ENCODE results near the gene FAS. TPM values are rescaled to one million over a fixed set of nuclear protein-coding genes. Genes with fewer than 3 reads are reported as not detected.

Gene FAS
- total RNA-seq, 5 donors from 2014 or later (not counting 1 experiment from before 2014, with no cell fraction given) = 18.4 to 32.6 (median 28.0) TPM

DNA sequence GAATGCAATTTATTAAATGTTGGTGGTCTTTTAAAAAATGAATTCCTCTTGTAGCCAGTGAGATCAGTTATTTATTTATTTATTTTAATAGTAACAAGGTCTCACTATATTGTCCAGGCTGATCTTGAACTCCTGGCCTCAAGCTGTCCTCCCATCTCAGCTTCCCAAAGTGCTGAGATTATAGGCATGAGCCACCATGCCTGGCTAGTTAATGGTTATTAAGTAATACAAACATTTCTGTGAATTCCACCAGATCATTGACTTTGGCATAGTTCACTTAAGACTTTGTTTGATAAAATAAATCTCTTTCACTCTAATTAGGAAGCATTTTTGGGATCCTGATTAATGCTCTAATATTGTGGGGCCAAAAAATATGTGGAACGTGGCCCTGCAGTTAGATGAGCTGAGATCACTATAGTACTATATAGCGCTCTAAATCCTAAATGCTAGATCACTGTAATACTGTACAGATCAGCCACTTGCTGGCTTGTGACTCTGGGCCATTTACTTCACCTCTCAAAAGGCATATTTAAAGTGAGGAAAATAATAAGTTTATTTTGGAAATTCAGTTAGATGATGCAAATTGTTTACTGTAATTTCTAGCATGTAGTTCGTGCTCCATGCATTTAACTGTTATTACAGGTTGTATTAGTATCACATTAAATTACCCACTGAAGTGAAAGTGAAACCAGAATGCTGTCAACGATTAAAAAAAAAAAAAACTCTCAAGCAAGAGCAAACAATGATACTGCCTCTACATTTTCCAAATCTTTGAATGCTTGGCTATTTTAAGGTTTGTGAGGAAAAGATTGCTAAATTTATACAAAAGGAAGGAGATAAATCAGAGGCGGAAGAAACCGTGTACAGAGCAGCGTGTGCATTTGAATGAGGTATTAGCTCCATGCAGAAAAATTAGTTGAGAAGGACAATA, 15.9 kb upstream of the FAS start:
- peak in 1 of 35 experiments; percentile 57 for DNase-seq
- ATAC-seq (replicated peaks in 1 of 4) = peak; percentile 49 to 75 (median 60)

DNA sequence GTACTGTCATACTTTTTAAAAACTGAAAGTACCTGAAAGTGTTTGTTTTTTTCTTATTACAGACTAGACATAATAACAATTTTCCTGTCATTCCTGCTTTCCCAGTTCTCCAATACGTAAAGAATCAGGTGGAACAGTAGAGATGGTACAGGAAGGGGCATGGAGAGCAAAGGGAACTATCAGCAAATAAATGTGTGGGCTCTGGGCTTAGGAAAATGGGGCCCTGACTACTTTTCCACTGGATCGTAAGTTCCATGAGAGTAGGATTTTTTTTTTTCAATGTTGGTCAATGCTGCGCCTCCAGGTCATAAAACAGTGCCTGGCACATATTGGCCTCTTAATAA, 15.2 kb upstream of the FAS start:
- Mint-ChIP-seq H3K4me1 (peaks cover 18 to 20% (median 19%) of the 10 kb centered on the region in 3 donors), H3K4me3 (peak overlapping the region; percentile 76 to 95 (median 93)), H3K27ac (peak overlapping the region; percentile 97 to 98), H3K9me3 (no peaks in the 10 kb centered on the region), H3K27me3 (no peaks in the 10 kb centered on the region), H3K36me3 (no peaks in the 10 kb centered on the region)
- WGBS (ENCODE audit: insufficient coverage) = no CpG with 5 or more reads among the region's 3 CpGs
- POLR2A ChIA-PET = interaction anchor here (0.6 to 1.0 kb wide), 5 partner anchors 8 to 281 kb away, joined by 3 to 5 read pairs (median 4); no protein-coding TSS in a partner anchor
- H3K27ac ChIP-seq (ENCODE audit: low read length) = peak overlapping the region; percentile 72
- ATAC-seq (replicated peaks in 1 of 4) (peak in 2 of 4 experiments; percentile 32 to 39), DNase-seq (peak in 1 of 35 experiments; percentile 18)
- peak overlapping the region; percentile 50 to 67 for H3K4me3 ChIP-seq (ENCODE audit: control insufficient read depth in 1 of 2, extremely low read depth in 1 of 2, low read length in 1 of 2)
- no peaks in the 10 kb centered on the region for H3K27me3 ChIP-seq (replicated peaks in 1 of 2; ENCODE audit: control insufficient read depth in 2 of 2, extremely low read depth in 1 of 2, insufficient read depth in 2 of 2, low read length in 1 of 2)
- H3K9me3 ChIP-seq = no peaks in the 10 kb centered on the region
- CTCF ChIA-PET = interaction anchor here (0.6 to 2.2 kb wide), 6 partner anchors 11 to 41 kb away, joined by 3 to 9 read pairs (median 4); partner anchors contain the start of gene FAS (in 1 of the 2)
- H3K4me1 ChIP-seq (ENCODE audit: control insufficient read depth in 1 of 2, extremely low read depth in 1 of 2, insufficient read depth in 2 of 2, low read length in 2 of 2) = peaks cover 8 to 10% of the 10 kb centered on the region in 2 experiments
- no peaks in the 10 kb centered on the region for H3K36me3 ChIP-seq (ENCODE audit: control insufficient read depth in 2 of 2, extremely low read depth in 1 of 2, insufficient read depth in 1 of 2, low read length in 1 of 2)

More for the DNA sequence above, 15.9 kb upstream of the FAS start:
- H3K4me3 Mint-ChIP-seq = peak overlapping the region; percentile 76 to 95 (median 93)
- ChIA-PET CTCF (interaction anchor here in 1 of 2 donors (1.1 to 2.2 kb wide), 4 partner anchors 12 to 40 kb away, joined by 3 to 9 read pairs (median 4); partner anchors contain the start of gene FAS), POLR2A (interaction anchor here (0.7 to 1.0 kb wide), 3 partner anchors 9 to 281 kb away, joined by 3 to 5 read pairs (median 4); no protein-coding TSS in a partner anchor)
- Histone ChIP-seq H3K9me3 (no peaks in the 10 kb centered on the region), H3K27me3 (replicated peaks in 1 of 2; ENCODE audit: control insufficient read depth in 2 of 2, extremely low read depth in 1 of 2, insufficient read depth in 2 of 2, low read length in 1 of 2) (no peaks in the 10 kb centered on the region), H3K27ac (ENCODE audit: low read length) (peak overlapping the region; percentile 72), H3K36me3 (ENCODE audit: control insufficient read depth in 2 of 2, extremely low read depth in 1 of 2, insufficient read depth in 1 of 2, low read length in 1 of 2) (no peaks in the 10 kb centered on the region), H3K4me1 (ENCODE audit: control insufficient read depth in 1 of 2, extremely low read depth in 1 of 2, insufficient read depth in 2 of 2, low read length in 2 of 2) (peaks cover 8 to 10% of the 10 kb centered on the region in 2 experiments), H3K4me3 (ENCODE audit: control insufficient read depth in 1 of 2, extremely low read depth in 1 of 2, low read length in 1 of 2) (peak overlapping the region; percentile 50 to 67)
- no peaks in the 10 kb centered on the region for H3K27me3 Mint-ChIP-seq
- 0% methylated on average over 1 of the region's 7 CpGs for WGBS (ENCODE audit: insufficient coverage)
- no peaks in the 10 kb centered on the region for H3K36me3 Mint-ChIP-seq
- peaks cover 18 to 20% (median 19%) of the 10 kb centered on the region in 3 donors for H3K4me1 Mint-ChIP-seq
- H3K27ac Mint-ChIP-seq = peak overlapping the region; percentile 97 to 98
- H3K9me3 Mint-ChIP-seq = no peaks in the 10 kb centered on the region

DNA sequence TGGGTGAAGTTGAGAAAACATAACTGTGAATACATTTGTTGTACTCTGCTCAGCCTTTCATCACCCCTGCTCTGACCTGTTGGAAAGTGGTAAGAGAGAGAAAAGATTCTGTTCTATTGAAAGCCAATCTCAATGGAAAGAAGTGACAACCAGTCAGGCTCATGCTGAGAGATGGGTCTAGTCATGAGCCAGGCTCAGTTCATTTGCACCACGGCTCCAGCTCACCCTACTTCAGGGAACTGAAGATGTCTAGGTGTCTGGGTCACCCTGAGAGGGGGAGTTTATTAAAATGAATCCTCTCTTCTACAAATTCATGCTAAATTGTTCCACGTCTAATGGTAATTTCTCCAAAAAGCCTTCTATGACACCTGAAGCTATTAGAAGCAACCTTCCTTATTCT, 12.1 kb upstream of the FAS start:
- WGBS (ENCODE audit: insufficient coverage) = no CpG with 5 or more reads among the region's 2 CpGs
- peaks cover 8 to 10% of the 10 kb centered on the region in 2 experiments for H3K4me1 ChIP-seq (ENCODE audit: control insufficient read depth in 1 of 2, extremely low read depth in 1 of 2, insufficient read depth in 2 of 2, low read length in 2 of 2)
- POLR2A ChIA-PET = no interaction called here
- ATAC-seq (replicated peaks in 1 of 4) (no peak), DNase-seq (no peak)
- no peaks in the 10 kb centered on the region for H3K36me3 Mint-ChIP-seq
- H3K4me3 Mint-ChIP-seq = no peak overlapping the region
- no peak overlapping the region for H3K4me3 ChIP-seq (ENCODE audit: control insufficient read depth in 1 of 2, extremely low read depth in 1 of 2, low read length in 1 of 2)
- H3K9me3 Mint-ChIP-seq = no peaks in the 10 kb centered on the region
- H3K27ac Mint-ChIP-seq = no peak overlapping the region
- H3K9me3 ChIP-seq = no peaks in the 10 kb centered on the region
- H3K27me3 ChIP-seq (replicated peaks in 1 of 2; ENCODE audit: control insufficient read depth in 2 of 2, extremely low read depth in 1 of 2, insufficient read depth in 2 of 2, low read length in 1 of 2) = no peaks in the 10 kb centered on the region
- no peak overlapping the region for H3K27ac ChIP-seq (ENCODE audit: low read length)
- no peaks in the 10 kb centered on the region for H3K27me3 Mint-ChIP-seq
- CTCF ChIA-PET = interaction anchor here (0.5 to 1.2 kb wide), 3 partner anchors 9 to 504 kb away, joined by 3 to 4 read pairs (median 3); partner anchors contain the start of gene FAS (in 1 of the 2)
- H3K4me1 Mint-ChIP-seq = peaks cover 23 to 24% (median 24%) of the 10 kb centered on the region in 3 donors
- no peaks in the 10 kb centered on the region for H3K36me3 ChIP-seq (ENCODE audit: control insufficient read depth in 2 of 2, extremely low read depth in 1 of 2, insufficient read depth in 1 of 2, low read length in 1 of 2)

DNA sequence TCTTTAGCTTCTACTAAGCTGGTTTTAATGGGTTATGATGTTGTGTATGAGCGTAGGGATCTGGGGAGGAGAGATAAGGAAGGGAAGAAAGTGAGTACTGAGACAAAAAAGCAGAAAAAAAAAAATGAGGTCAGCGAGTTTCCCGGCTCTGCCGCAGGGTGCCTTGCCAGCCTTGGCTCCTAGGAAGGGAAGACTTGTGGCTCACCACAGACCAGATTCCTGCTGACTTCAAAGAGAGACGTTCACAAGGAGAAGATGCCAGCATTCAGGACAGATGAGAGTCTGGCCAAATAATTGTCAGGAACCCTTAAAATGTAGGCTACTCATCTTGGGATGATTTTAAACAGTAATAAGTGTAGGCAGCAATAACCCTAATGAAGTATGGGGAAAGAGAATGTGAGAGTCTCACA, 11.4 kb upstream of the FAS start:
- 19% methylated on average over 3 of the region's 5 CpGs for WGBS (ENCODE audit: insufficient coverage)
- DNase-seq = no peak
- Histone ChIP-seq H3K4me1 (ENCODE audit: control insufficient read depth in 1 of 2, extremely low read depth in 1 of 2, insufficient read depth in 2 of 2, low read length in 2 of 2) (peaks cover 8 to 10% of the 10 kb centered on the region in 2 experiments), H3K9me3 (no peaks in the 10 kb centered on the region), H3K36me3 (ENCODE audit: control insufficient read depth in 2 of 2, extremely low read depth in 1 of 2, insufficient read depth in 1 of 2, low read length in 1 of 2) (no peaks in the 10 kb centered on the region), H3K27ac (ENCODE audit: low read length) (no peak overlapping the region), H3K27me3 (replicated peaks in 1 of 2; ENCODE audit: control insufficient read depth in 2 of 2, extremely low read depth in 1 of 2, insufficient read depth in 2 of 2, low read length in 1 of 2) (no peaks in the 10 kb centered on the region), H3K4me3 (ENCODE audit: control insufficient read depth in 1 of 2, extremely low read depth in 1 of 2, low read length in 1 of 2) (no peak overlapping the region)
- POLR2A ChIA-PET = no interaction called here
- Mint-ChIP-seq H3K36me3 (no peaks in the 10 kb centered on the region), H3K4me3 (no peak overlapping the region), H3K27me3 (no peaks in the 10 kb centered on the region), H3K9me3 (no peaks in the 10 kb centered on the region), H3K4me1 (peaks cover 22 to 29% (median 26%) of the 10 kb centered on the region in 3 donors), H3K27ac (peak overlapping the region in 1 of 2 donors; percentile 58)
- no peak for ATAC-seq (replicated peaks in 1 of 4)
- CTCF ChIA-PET = interaction anchor here in 1 of 2 donors (0.6 kb wide), 2 partner anchors 29 to 84 kb away, joined by 3 read pairs; no protein-coding TSS in a partner anchor

DNA sequence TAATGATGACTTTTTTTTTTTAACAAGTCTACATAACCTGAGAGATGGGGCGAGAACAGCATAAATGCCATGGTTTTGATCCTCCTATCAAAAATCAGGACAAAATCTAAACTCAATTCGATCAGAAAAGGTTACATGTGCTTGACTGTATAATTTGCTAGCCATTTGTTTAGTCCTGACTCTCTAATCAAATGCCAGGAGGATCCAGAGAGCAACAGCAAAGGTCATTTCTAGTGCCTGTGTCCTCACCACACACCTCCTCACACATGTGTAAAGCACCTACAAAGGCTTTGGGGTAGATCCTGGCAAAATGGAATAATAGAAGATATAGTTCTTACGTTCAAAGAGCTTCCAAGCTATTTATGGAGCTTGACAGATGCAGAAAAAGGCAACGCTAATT, 11.0 kb upstream of the FAS start:
- Histone ChIP-seq H3K9me3 (no peaks in the 10 kb centered on the region), H3K4me1 (ENCODE audit: control insufficient read depth in 1 of 2, extremely low read depth in 1 of 2, insufficient read depth in 2 of 2, low read length in 2 of 2) (peaks cover 7 to 8% of the 10 kb centered on the region in 2 experiments), H3K4me3 (ENCODE audit: control insufficient read depth in 1 of 2, extremely low read depth in 1 of 2, low read length in 1 of 2) (no peak overlapping the region), H3K36me3 (ENCODE audit: control insufficient read depth in 2 of 2, extremely low read depth in 1 of 2, insufficient read depth in 1 of 2, low read length in 1 of 2) (no peaks in the 10 kb centered on the region), H3K27me3 (replicated peaks in 1 of 2; ENCODE audit: control insufficient read depth in 2 of 2, extremely low read depth in 1 of 2, insufficient read depth in 2 of 2, low read length in 1 of 2) (no peaks in the 10 kb centered on the region), H3K27ac (ENCODE audit: low read length) (no peak overlapping the region)
- Mint-ChIP-seq H3K4me1 (peaks cover 22 to 30% (median 24%) of the 10 kb centered on the region in 3 donors), H3K4me3 (no peak overlapping the region), H3K27me3 (no peaks in the 10 kb centered on the region), H3K27ac (no peak overlapping the region), H3K9me3 (no peaks in the 10 kb centered on the region), H3K36me3 (no peaks in the 10 kb centered on the region)
- no peak for DNase-seq
- POLR2A ChIA-PET = interaction anchor here in 1 of 2 donors (0.6 kb wide), 1 partner anchor 219 kb away, joined by 4 read pairs; no protein-coding TSS in a partner anchor
- WGBS (ENCODE audit: insufficient coverage) = 100% methylated on average over 2 of the region's 4 CpGs
- CTCF ChIA-PET = interaction anchor here in 1 of 2 donors (0.6 kb wide), 2 partner anchors 28 to 84 kb away, joined by 3 read pairs; no protein-coding TSS in a partner anchor
- no peak for ATAC-seq (replicated peaks in 1 of 4)

DNA sequence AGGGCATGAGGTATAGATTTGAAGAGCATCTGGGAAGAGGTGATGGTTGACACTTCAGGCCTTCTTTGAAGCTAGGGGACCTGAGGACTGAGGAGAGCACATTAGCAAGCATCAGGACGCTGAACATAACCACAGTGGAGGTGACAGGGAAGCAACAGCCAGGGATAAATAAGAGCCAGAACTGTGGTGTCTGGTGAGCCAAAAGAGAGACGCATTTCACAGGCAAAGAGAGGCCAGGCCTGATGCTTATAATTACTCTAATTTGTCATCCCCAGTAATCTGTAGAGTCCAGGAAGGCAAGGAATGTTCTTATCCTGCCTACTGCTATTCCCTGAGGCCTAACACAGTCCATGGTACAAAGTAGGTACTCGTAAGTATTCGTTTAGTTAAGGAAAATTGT, 10.4 kb upstream of the FAS start:
- no peak overlapping the region for H3K4me3 Mint-ChIP-seq
- no peaks in the 10 kb centered on the region for H3K27me3 Mint-ChIP-seq
- DNase-seq (no peak), ATAC-seq (replicated peaks in 1 of 4) (no peak)
- no peaks in the 10 kb centered on the region for H3K9me3 Mint-ChIP-seq
- 100% methylated on average over 2 of the region's 4 CpGs for WGBS (ENCODE audit: insufficient coverage)
- H3K4me3 ChIP-seq (ENCODE audit: control insufficient read depth in 1 of 2, extremely low read depth in 1 of 2, low read length in 1 of 2) = no peak overlapping the region
- ChIA-PET CTCF (interaction anchor here in 1 of 2 donors (1.8 kb wide), 1 partner anchor 10 kb away, joined by 4 read pairs; the partner anchor contains the start of gene FAS), POLR2A (interaction anchor here (0.5 to 0.6 kb wide), 3 partner anchors 219 to 390 kb away, joined by 3 to 4 read pairs (median 4); no protein-coding TSS in a partner anchor)
- H3K4me1 ChIP-seq (ENCODE audit: control insufficient read depth in 1 of 2, extremely low read depth in 1 of 2, insufficient read depth in 2 of 2, low read length in 2 of 2) = peaks cover 5 to 6% of the 10 kb centered on the region in 2 experiments
- H3K9me3 ChIP-seq = no peaks in the 10 kb centered on the region
- H3K36me3 Mint-ChIP-seq = no peaks in the 10 kb centered on the region
- H3K4me1 Mint-ChIP-seq = peaks cover 17 to 24% (median 19%) of the 10 kb centered on the region in 3 donors
- H3K27ac ChIP-seq (ENCODE audit: low read length) = no peak overlapping the region
- H3K27me3 ChIP-seq (replicated peaks in 1 of 2; ENCODE audit: control insufficient read depth in 2 of 2, extremely low read depth in 1 of 2, insufficient read depth in 2 of 2, low read length in 1 of 2) = no peaks in the 10 kb centered on the region
- H3K36me3 ChIP-seq (ENCODE audit: control insufficient read depth in 2 of 2, extremely low read depth in 1 of 2, insufficient read depth in 1 of 2, low read length in 1 of 2) = no peaks in the 10 kb centered on the region
- no peak overlapping the region for H3K27ac Mint-ChIP-seq

Measured in T-cell (primary cell).